KMS-11 (cell line): ENCODE measurements around the gene RPL7A.

Source experiments
- H2AFZ ChIP-seq: fragments of 200-600 bp; sonication (generic); 2 replicates; pipeline ENCODE4 v1.6.1; 2016; ENCODE audit warnings: antibody characterized with exemption, mixed run types, low read depth
- H3K27ac ChIP-seq: fragments of 200-600 bp; sonication (generic); 2 replicates; pipeline ENCODE4 v1.6.1; 2016; ENCODE audit warnings: mild to moderate bottlenecking, mixed run types
- H3K27me3 ChIP-seq: fragments of 200-600 bp; sonication (generic); 2 replicates; pipeline ENCODE4 v1.6.1; 2017; ENCODE audit warnings: mild to moderate bottlenecking, low read depth, mixed run types, moderate library complexity; ENCODE audit not compliant: insufficient read depth
- H3K36me3 ChIP-seq: fragments of 200-600 bp; sonication (generic); 2 replicates; pipeline ENCODE4 v1.6.1; 2017; ENCODE audit warnings: mild to moderate bottlenecking, mixed run types; ENCODE audit not compliant: insufficient read depth
- H3K4me1 ChIP-seq: fragments of 200-600 bp; sonication (generic); 2 replicates; pipeline ENCODE4 v1.6.1; 2016; ENCODE audit warnings: mild to moderate bottlenecking, low read depth, mixed run types; ENCODE audit not compliant: poor library complexity, severe bottlenecking
- H3K4me2 ChIP-seq: fragments of 200-600 bp; sonication (generic); 2 replicates; pipeline ENCODE4 v1.7.0; 2016; ENCODE audit warnings: mild to moderate bottlenecking, mixed run types
- H3K4me3 ChIP-seq: fragments of 200-600 bp; sonication (generic); IDR thresholded peaks from 2 replicates; pipeline ENCODE4 v1.6.1; 2017; ENCODE audit warnings: low read depth, low read length, mixed read lengths; ENCODE audit not compliant: insufficient read depth
- H3K79me2 ChIP-seq: fragments of 200-600 bp; sonication (generic); 2 replicates; pipeline ENCODE4 v1.6.1; 2016; ENCODE audit warnings: low read depth, mixed run types; ENCODE audit not compliant: insufficient read depth
- H3K9ac ChIP-seq: fragments of 200-600 bp; sonication (generic); 2 replicates; pipeline ENCODE4 v1.6.1; 2016; ENCODE audit warnings: mild to moderate bottlenecking, mixed run types
- H4K20me1 ChIP-seq: fragments of 200-600 bp; sonication (generic); 2 replicates; pipeline ENCODE4 v1.6.1; 2016; ENCODE audit warnings: mild to moderate bottlenecking, mixed run types; ENCODE audit not compliant: insufficient read depth
- CTCF ChIP-seq: fragments of 200-600 bp; sonication (generic); conservative IDR thresholded peaks from 2 replicates; pipeline ENCODE4 v1.6.1; 2017; ENCODE audit warnings: low read depth, mild to moderate bottlenecking, antibody characterized with exemption, low read length, moderate library complexity, mixed read lengths

The RPL7A gene

GRCh38 chr9:133352635-133353340 lies 4.8 kb downstream of the RPL7A start:
- Histone ChIP-seq H3K9ac (no peak overlapping the region), H4K20me1 (peaks cover 7% of the 10 kb centered on the region; the same call in 1 of the 2 replicates), H3K27ac (no peak overlapping the region), H3K4me2 (no peak overlapping the region), H3K36me3 (peaks cover 29% of the 10 kb centered on the region), H3K4me1 (peaks cover 32% of the 10 kb centered on the region), H3K27me3 (no peaks in the 10 kb centered on the region), H2AFZ (no peak overlapping the region), H3K79me2 (peaks cover 43% of the 10 kb centered on the region), H3K4me3 (no peak overlapping the region)
- no peak for TF ChIP-seq CTCF

GRCh38 chr9:133353548-133353947 lies 5.5 kb downstream of the RPL7A start:
- peaks cover 7% of the 10 kb centered on the region; the same call in 1 of the 2 replicates for H4K20me1 ChIP-seq

GRCh38 chr9:133354766-133355165 lies 6.7 kb downstream of the RPL7A start:
- Histone ChIP-seq H3K4me2 (peak overlapping the region; percentile 70; the same call in 1 of the 2 replicates), H3K36me3 (peaks cover 19% of the 10 kb centered on the region), H2AFZ (no peak overlapping the region), H3K27me3 (no peaks in the 10 kb centered on the region), H3K27ac (no peak overlapping the region; the same call in 1 of the 2 replicates), H3K4me1 (peaks cover 27% of the 10 kb centered on the region), H3K79me2 (peaks cover 24% of the 10 kb centered on the region; the same call in 1 of the 2 replicates), H3K4me3 (no peak overlapping the region), H4K20me1 (peaks cover 7% of the 10 kb centered on the region; the same call in 1 of the 2 replicates), H3K9ac (no peak overlapping the region; the same call in 1 of the 2 replicates)
- no peak for TF ChIP-seq CTCF

More at GRCh38 chr9:133353548-133353947, 5.5 kb downstream of the RPL7A start:
- Histone ChIP-seq H3K79me2 (peaks cover 37% of the 10 kb centered on the region), H3K27ac (0 out of 2 replicates have a peak overlapping the region, but pooled peaks have one; percentile 9), H3K4me1 (peaks cover 32% of the 10 kb centered on the region), H3K27me3 (no peaks in the 10 kb centered on the region), H3K36me3 (peaks cover 29% of the 10 kb centered on the region), H3K9ac (no peak overlapping the region), H3K4me3 (no peak overlapping the region), H2AFZ (no peak overlapping the region), H3K4me2 (no peak overlapping the region)
- TF ChIP-seq CTCF = no peak

GRCh38 chr9:133355881-133356357 lies 7.9 kb downstream of the RPL7A start:
- Histone ChIP-seq H3K4me3 (no peak overlapping the region), H3K4me1 (peaks cover 21% of the 10 kb centered on the region), H3K27ac (peak overlapping the region; percentile 53), H3K4me2 (peak overlapping the region; percentile 70), H3K36me3 (peaks cover 8% of the 10 kb centered on the region), H3K9ac (peak overlapping the region; percentile 50; the same call in 1 of the 2 replicates), H4K20me1 (peaks cover 2% of the 10 kb centered on the region; the same call in 1 of the 2 replicates), H3K27me3 (no peaks in the 10 kb centered on the region), H2AFZ (peak overlapping the region; percentile 14; the same call in 1 of the 2 replicates), H3K79me2 (peaks cover 24% of the 10 kb centered on the region; the same call in 1 of the 2 replicates)
- TF ChIP-seq CTCF = no peak
